A673 (cell line): ENCODE measurements around the gene RIGI.

Source experiments
- EZH2 ChIP-seq: fragments of 200-600 bp; sonication (generic); IDR thresholded peaks from 2 replicates; pipeline ENCODE4 v1.6.1; 2017; ENCODE audit warnings: borderline replicate concordance, low read depth, mild to moderate bottlenecking, mixed read lengths, antibody characterized with exemption, low read length; ENCODE audit not compliant: poor library complexity, severe bottlenecking
- TF ChIP-seq, protein P1 (sequence below): fragments of 300-800, 200-600 bp; sonication (generic); conservative IDR thresholded peaks from 2 replicates; pipeline ENCODE4 v1.5.1; 2017; ENCODE audit warnings: low read depth, mild to moderate bottlenecking, antibody characterized with exemption, low read length, moderate library complexity, mixed read lengths

GRCh38 chr9:32483343-32483742 is 42.7 kb downstream of the RIGI start:
- TF ChIP-seq, protein P1, sequence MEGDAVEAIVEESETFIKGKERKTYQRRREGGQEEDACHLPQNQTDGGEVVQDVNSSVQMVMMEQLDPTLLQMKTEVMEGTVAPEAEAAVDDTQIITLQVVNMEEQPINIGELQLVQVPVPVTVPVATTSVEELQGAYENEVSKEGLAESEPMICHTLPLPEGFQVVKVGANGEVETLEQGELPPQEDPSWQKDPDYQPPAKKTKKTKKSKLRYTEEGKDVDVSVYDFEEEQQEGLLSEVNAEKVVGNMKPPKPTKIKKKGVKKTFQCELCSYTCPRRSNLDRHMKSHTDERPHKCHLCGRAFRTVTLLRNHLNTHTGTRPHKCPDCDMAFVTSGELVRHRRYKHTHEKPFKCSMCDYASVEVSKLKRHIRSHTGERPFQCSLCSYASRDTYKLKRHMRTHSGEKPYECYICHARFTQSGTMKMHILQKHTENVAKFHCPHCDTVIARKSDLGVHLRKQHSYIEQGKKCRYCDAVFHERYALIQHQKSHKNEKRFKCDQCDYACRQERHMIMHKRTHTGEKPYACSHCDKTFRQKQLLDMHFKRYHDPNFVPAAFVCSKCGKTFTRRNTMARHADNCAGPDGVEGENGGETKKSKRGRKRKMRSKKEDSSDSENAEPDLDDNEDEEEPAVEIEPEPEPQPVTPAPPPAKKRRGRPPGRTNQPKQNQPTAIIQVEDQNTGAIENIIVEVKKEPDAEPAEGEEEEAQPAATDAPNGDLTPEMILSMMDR, result no peak
- no peak for TF ChIP-seq EZH2
